Femur (tissue), 1 donor: ENCODE data around the gene PDCD11.

Experiments
- DNase-seq: peaks from one replicate; pipeline ENCODE4 v3.0.0-alpha.2; 2017

The PDCD11 gene

GRCh38 chr10:103451831-103452505 is 55.5 kb downstream of the PDCD11 start, which contains the start of gene CALHM2:
CALHM2 (minus strand) TSS chr10:103452370; CDS start chr10:103449941, 2,429 bp downstream.
- peak; percentile 88 for DNase-seq

GRCh38 chr10:103452506-103453230 is 56.2 kb downstream of the PDCD11 start:
- DNase-seq: no peak

DNA sequence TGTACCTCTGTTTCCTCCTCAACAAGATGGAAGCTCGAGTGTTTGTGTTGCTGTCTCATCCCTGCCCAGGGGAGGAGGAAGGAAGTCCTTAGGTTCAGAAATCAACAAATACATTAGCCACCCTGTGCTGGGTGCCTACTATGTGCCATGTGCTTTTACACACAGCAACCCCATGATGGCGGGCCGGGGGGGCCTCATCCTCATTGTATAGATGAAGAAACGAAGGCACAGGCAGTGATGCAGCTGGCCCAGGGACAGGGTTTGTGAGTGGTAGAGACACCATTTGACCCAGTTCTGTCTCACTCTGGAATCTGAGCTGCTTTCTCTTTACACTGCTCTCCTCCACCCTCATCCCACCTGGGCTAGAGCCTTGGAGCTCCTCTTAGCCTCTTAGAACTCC is 57.6 kb downstream of the PDCD11 start:
- DNase-seq: no peak

- no peak for DNase-seq
These were observed 58.8 kb downstream of the PDCD11 start for GRCh38 chr10:103455235-103455634.

GRCh38 chr10:103456074-103456660 is 59.7 kb downstream of the PDCD11 start:
- no peak for DNase-seq

DNA sequence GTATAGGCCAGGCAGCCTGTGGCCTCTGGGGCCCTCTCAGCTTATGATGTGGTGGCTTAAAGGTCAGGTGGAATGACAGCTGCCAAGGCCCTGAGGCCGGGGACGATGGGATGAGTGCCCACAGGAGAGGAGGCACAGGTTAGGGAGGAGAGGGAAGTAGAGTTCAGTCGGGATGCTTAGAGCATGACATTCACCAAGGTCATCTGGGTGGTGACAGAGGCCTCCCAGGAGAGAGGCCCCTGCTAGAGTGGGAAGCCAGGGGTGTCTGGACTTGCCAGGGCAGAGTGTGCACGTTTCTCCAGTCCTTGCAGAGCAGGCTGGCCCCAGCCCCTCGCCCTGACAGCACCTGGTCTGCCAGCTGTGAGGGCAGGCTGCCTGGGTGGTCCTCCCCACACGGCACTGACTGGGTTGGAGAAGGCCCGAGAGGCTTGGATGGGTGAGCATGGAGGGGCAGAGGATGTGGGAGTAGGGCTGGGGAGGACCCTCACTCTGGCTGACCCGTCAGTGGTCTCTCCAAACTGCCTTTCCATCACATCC is 60.8 kb downstream of the PDCD11 start:
- no peak for DNase-seq

- no peak for DNase-seq
These were observed 61.6 kb downstream of the PDCD11 start for GRCh38 chr10:103457896-103458583.

DNA sequence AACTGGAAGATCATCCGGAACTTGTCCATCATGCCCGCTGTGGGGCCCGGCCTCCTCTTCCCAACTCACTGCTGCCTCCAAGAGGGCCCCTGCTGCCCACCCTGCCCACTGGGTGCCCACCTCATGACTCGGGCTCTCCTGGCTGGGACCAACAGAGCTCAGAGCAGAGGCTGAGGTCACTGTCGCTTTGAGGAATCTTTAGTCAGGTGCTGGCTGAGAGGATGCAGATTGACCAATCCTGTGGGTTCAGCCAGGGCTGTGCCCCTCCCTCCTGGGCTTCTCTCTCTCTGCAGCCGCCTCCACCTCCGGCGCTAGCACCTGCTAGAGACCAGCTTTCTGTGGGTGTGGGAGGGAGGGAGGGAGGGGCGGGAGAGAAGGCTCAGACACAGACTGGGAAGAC is 62.3 kb downstream of the PDCD11 start, which contains the start of gene CALHM1:
TSS of gene CALHM1 (minus strand) at position 181 of the 400 bp plus-strand sequence. CDS start at position 32, 149 bp downstream.
- no peak for DNase-seq

GRCh38 chr10:103459615-103460014 is 63.2 kb downstream of the PDCD11 start:
- DNase-seq: no peak

DNA sequence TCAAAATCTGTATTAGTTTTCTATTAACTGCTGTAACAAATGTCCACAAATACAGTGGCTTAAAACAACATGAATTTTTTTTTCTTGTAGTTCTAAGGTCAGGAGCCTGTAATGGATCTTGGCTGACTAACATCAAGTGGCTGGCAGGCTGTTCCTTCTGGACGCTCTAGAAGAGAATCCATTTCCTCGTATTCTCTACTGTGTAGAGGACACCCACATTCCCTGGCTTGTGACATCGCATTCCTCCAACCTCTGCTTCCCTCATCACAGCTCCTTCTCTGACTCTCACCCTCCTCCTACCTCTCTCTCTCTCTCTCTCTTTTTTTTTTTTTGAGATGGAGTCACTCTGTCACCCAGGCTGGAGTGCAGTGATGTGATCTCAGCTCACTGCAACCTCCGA is 67.1 kb downstream of the PDCD11 start:
- DNase-seq: no peak

DNA sequence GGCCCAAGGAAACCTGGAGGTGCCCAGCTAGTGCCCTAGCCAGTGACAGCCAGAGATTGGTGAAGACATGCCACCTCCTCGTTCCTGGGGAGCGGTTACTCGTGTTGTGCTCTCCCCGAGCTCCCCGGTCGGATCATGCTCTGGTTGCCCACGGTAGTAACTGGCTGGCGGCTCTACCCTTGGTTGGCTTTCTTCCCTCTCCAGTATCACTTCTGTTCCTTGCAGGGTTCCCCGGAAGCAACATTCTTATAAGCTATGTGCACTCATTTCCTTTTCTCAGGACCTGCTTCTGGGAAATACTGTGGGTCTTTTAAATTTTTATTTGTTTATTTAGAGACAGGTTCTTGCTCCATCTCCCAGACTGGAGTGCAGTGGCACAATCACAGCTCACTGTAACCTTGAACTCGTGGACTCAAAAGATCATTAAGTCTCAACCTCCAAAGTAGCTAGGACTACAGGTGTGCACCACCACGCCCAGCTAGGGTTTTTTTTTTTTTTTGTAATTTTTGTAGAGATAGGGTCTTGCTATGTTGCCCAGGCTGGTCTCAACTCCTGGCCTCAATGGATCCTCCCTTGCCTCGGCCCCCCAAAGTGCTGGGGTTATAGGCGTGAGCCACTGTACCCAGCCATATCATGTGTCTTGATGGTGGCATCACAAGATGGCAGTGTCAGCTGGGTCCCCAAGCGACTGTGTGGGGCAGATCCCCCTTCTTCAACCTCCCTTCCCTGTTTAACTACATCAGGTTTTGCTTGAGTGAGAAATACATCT is 69.2 kb downstream of the PDCD11 start:
- DNase-seq: no peak

DNA sequence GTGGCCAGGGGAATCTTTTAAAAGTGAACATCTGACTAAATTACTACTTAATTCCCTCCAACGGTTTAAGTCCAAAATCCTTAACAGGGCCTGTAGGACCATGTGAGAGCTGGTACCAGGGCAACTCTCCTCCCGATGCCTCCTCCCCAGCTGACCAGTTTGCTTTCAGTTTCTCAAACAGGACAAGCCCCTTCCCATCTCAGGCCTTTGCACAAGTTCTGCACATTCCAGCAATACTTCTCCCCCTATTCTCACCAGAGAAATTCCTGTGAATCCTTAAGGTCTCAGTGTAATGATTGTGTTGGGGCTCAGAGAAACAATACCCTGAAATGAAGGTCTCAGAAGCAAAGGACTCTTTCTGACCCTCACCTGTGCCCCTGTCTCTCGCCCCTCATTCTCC is 70.3 kb downstream of the PDCD11 start:
- no peak for DNase-seq

- no peak for DNase-seq
These were observed 71.0 kb downstream of the PDCD11 start for GRCh38 chr10:103467406-103467805.

DNA sequence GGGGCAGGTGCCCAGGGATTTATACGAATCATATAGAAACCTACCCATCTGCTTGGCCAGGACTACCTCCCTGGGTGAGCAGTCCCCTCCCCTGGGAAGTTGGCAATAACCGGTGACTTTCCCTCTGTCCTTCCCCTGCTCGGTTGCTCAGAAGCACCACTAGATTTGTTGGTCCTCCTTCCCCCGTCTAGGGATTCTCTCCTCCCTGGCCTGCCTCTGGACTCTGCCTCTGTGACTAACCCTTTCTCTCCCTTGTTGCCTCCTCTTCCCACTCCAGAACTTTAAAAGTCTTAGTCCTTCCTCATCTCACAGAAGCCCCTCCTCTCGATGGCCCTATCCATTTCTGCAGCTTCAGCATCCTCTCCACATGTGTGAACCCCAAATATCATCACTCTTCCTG is 72.8 kb downstream of the PDCD11 start:
- no peak for DNase-seq

DNA sequence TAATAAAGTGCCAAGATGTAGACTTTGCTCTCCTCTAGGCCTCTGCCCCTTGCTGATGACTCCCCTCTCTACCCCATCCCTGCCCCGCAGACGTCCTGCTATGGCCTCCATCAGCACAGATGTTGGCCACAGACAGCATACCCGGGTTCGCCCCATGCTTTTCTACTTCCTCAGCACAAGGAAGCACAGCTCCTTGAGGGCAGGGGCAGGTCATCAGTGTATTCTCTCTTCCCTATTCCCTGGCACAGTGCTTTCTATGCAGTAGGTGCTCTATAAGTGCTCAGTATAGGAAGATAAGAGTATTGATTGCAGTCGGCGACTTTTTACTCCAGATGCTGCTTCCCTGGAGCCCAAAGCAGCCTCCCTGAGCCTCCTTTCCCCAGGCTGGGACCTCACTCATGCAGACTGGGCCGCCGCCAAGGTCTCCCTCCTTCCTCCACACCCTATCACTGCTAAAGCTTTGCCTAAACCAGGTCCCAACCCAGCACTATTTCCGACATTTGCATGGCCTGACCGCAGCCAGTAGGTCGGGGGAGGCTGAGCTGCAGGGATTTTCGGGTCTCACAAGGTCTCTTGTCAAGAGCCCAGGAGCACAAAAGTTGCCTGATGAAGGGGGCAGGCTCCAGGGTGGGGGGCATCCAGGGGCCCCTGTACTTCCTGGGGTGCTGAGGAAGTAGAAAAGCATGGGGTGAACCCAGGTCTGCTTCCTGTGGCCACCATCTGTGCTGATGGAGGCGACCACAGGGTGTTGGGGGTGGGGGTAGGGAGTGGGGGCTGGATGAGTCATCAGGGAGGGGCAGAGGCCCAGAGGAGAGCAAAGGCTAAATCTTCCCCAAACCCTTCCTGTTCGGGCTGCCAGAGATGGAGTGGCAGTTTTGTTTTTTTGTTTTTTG is 74.6 kb downstream of the PDCD11 start:
- DNase-seq: peak; percentile 34

GRCh38 chr10:103472005-103472404 is 75.6 kb downstream of the PDCD11 start:
- DNase-seq: no peak

DNA sequence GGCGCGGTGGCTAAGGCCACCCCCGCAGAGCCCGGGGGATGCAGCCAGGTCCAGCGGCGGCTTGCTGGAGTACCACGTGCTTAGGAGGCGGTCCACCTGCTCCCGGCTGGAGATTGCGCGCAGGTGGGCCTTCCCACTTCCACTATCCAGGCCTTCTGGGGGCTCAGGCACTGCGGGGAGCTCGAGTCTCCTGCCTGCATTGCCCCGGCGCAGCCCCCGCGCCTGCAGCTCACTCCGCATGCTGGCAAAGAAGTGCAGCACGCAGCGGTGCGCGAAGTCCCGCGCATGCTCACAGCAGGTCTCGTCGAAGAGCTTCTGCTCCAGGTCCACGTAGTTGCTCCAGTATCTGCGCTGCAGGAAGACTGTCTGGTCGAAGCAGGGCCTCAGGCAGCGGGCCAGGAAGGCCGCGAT is 76.8 kb downstream of the PDCD11 start:
- DNase-seq: no peak

DNA sequence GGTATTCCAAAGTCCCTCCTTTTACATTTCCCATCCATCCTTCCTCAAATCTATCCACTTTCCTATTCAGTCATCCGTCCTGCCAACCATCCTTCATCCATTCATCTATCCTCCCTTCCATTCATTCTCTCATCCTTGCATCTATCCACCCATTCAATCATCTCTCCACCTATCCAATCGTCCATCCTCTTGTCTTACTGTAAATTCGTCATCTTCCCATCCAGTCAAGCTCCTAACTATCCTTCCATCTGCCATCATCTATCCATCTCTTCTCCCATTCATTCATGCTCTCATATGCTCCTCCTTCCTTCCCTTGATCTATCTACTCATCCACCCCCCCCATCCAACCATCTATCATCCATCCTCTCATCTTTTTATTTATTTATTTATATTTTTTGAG is 77.7 kb downstream of the PDCD11 start:
- no peak for DNase-seq

- DNase-seq: no peak
These were observed 79.0 kb downstream of the PDCD11 start for GRCh38 chr10:103475437-103475836.

DNA sequence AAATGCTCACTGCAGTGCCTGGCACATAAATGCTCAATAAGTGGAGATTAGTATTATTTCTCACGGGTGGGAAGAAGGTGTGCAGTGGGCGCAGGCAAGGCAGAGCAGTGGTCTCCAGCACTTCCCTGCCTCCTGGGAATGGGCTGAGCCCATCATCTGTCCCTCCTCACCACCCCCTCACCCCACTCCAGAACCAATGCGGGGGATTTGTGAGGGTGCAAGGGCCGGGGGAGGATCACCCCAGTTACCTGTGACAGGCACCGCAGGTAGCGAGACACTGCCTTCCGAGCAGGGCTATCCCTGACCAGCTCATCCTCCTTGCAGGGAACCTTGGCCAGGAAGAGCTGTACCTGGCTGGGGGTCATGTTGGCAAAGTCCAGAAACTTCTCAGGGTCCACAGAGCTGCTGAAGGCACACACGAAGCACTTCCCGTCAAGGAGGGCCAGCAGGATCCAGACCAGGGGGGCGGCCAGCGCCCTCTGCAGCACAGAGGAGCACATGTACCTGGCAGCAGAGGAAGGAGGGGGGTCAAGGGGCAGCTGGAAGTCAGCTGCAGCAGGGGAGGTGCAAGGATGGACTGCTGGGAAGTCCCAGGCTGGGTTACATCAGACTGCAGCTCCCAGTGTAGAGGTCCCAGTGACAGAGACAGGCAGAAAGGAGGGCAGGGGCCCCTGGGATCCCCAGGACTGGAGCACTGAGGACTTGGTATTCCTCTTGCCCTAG is 79.8 kb downstream of the PDCD11 start:
- no peak for DNase-seq
